ENCODE measurements around the gene CTDSP1.

The CTDSP1 gene

DNA sequence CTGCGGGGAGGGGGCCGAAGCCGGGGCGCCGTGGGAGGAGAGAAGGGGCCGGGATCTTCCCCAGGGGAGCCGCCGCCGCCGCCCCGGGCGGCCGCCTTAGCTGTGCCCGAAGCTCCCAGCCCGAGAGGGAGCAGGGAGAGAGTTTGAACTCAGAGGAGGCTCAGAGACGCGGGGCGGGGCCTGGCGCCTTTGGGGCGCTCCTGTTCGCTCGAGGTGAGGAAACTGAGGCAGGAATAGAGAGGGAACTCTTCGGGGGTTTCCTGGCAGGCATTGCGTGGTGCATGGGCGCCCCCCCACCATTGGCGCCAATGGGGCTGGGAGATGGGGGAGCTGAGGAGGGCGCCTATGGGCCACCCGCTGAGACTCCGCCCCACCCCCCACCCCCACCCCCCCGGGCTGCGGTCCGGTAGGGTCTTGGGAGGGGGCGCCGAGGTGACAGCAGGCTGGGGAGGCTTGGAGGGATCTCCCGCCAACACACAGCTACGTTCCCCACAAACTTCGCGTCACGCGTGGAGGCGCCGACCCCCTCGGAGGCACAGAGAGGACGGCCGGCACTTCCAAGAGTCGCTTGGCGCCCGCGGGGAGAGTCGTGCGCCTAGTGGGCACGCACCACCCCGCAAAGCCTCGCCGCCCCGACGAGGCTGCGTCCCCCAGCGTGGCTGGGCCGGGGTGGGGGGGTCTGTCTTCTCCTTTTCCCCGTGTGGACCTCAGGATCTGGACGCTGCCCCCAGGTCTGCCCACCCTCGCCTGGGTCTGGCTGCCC, 680 bp downstream of the CTDSP1 start:
- DNase-seq (ENCODE audit: low spot score) = peak; percentile 30

DNA sequence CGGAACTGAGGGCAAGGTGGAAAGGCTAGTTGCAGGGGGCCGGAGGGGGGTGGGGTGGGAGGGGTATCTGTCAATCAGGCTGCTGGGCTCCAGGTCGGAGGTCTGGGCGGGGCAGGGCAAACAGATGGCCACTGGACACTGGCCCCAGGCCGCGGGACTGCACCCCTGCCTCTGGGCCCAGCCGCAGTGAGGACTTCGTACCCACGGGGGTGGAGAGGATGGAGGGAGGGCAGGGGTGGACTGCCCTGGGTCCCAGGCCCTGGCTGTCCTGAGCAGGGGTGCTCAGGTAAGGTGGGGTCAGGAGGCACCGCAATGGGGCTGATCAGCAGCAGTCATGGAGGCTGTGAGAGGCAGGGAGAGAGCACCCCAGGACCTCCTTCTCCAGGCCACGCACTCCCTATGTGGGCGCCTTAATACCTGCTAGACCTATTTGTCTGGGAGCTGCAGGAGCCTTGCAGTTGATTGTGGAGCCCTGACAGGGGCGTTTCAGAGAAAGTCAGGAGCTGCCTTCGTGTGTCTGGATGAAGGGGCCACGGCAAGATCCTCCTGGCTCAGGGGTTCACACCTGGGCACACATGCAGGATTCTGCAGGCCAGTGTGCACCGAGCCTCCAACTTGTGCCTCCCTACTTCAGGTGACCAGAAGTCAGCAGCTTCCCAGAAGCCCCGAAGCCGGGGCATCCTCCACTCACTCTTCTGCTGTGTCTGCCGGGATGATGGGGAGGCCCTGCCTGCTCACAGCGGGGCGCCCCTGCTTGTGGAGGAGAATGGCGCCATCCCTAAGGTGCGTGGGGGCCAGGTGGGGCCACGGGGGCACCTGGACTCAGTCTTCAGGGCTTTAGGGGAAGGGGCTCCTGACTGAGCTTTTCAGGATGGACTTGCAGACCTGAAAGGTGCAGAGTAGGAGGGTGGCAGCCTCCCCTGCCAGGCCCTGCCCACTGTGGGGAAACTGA, 1.5 kb downstream of the CTDSP1 start:
- no peak for DNase-seq (ENCODE audit: low spot score)

DNA sequence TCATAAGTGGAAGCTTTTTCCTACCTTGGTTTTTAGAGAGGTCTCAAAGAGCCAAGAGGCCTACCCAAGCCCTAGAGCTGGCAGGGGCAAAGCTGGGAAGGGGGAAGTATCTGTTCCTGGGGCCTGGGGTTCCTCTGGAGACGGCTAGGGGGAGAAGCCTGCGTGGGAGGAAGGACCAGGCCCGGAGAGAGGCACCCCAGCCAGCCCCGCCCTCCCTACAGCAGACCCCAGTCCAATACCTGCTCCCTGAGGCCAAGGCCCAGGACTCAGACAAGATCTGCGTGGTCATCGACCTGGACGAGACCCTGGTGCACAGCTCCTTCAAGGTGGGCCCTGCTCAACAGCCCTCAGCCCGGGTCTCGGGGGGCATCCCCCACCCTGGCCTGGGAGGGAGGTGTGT, 2.2 kb downstream of the CTDSP1 start:
- DNase-seq (ENCODE audit: low spot score) = no peak

DNA sequence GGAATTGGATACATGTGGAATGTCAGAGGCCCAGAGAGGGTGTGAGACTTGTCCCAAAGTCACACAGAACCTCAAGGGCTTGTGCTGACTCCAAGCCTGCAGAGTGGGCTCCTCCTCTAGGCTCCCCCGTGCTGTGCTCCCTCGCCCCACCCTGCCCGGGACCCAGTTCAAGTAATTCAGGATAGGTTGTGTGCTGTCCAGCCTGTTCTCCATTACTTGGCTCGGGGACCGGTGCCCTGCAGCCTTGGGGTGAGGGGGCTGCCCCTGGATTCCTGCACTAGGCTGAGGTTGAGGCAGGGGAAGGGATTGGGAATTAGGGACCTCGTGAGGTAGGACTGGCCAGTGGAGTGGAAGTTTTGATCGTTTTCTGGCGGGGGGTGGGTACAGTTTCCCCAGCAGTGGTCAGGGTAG, 2.8 kb downstream of the CTDSP1 start:
- no peak for DNase-seq (ENCODE audit: low spot score)

GRCh38 chr2:218402911-218403411, 3.3 kb downstream of the CTDSP1 start:
- no peak for DNase-seq (ENCODE audit: low spot score)

- DNase-seq (ENCODE audit: low spot score) = no peak
These were observed 4.1 kb downstream of the CTDSP1 start for GRCh38 chr2:218403810-218404209.

- DNase-seq (ENCODE audit: low spot score) = no peak
These were observed 4.8 kb downstream of the CTDSP1 start for GRCh38 chr2:218404351-218405085.

GRCh38 chr2:218405086-218405745, 5.5 kb downstream of the CTDSP1 start:
- DNase-seq (ENCODE audit: low spot score) = no peak

GRCh38 chr2:218405746-218406208, 6.1 kb downstream of the CTDSP1 start:
- peak; percentile 23 for DNase-seq (ENCODE audit: low spot score)

GRCh38 chr2:218406209-218406948, 6.7 kb downstream of the CTDSP1 start:
- peak; percentile 95 for DNase-seq (ENCODE audit: low spot score)

DNA sequence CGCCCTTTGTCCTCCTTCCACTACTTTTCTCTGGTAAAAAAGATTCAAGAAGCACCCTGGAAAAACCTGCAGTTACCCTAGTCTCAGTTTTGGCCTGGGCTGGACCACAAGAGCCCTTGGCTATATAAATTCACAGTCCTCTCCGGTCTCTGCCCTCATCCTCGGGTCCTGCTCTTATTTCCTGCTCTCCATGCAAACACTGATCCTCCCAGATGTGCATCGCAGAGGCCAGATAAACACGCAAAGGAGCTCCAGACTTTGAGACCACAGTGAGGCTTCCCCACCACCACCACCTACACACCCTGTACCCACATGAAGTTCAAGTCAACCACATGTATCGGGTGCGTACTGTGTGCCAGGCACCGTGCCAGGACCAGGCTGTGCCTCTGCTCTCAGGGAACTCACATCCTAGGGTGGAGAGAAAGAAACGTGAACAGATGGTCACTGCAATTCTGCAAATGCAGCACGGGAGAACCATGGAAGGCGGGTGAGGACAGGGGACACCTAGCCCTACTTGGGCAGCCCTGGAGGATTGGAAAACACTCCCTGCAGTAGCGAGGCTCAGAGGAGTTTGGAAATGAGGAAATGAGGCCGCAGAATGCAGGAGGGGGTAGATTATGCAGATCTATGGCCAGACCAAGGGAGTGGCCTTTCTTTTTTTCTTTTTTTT, 7.4 kb downstream of the CTDSP1 start:
- peak; percentile 71 for DNase-seq (ENCODE audit: low spot score)

DNA sequence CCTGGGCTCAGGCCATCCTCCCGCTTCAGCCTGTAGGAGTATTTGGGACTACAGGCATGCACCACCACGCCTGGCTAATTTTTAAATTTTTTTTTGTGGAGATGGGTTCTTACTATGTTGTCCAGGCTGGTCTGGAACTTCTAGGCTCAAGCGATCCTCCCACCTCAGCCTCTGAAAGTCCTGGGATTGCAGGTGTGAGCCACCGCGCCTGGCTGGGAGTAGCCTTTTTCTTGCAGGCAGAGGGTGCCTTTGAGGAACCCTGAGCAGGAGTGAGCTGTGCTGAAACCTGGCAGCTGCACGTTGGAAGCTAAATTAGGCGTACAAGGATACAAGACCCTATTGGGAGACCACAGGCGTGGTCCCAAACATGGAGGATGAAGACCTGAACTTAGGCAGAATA, 8.0 kb downstream of the CTDSP1 start:
- no peak for DNase-seq (ENCODE audit: low spot score)

DNA sequence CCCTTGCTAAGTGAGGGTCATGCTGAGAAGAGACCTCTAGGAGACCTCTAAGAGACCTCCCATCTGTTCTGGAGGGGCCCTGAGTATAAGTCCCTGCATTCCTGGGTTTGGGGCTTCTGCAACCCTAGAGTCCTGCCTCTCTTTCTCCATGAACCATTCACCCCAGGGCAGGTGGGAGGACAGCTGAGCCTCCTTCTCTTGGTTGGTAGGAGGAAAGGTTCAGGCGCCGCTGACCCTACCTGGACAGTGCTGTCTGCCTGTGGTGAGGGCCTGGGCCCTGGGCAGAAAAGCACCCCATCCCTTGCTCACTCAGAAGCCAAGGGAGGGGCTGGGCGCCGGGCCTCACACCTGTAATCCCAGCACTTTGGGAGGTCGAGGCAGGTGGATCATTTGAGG, 18.7 kb downstream of the CTDSP1 start:
- DNase-seq (ENCODE audit: low spot score) = no peak

- no peak for DNase-seq (ENCODE audit: low spot score)
These were observed 19.2 kb downstream of the CTDSP1 start, which contains the start of gene VIL1 for GRCh38 chr2:218418717-218419458. Gene VIL1 (plus strand): TSS chr2:218419123. CDS start chr2:218423779, 4,656 bp downstream.

GRCh38 chr2:218419630-218420216, 20.1 kb downstream of the CTDSP1 start:
- no peak for DNase-seq (ENCODE audit: low spot score)

DNA sequence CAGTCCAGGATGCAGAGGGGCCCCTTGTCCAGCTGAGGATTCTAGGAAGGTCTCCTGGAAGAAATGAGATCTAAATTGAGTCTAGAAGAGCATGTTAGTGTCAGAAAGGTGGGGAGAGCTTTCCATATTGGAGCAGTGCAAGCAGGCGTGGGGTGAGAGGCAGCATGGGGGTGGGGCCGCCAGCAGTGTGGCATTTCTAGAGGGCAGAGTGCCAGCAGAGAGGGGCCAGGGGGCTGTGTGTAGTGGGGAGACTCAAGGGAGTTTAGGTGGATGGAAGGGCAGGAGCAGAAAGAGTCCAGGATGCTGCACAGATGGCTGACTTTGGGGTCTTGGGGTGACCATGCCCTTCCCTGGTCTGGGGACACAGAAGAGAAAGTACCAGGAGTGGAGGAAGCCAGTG, 21.4 kb downstream of the CTDSP1 start:
- DNase-seq (ENCODE audit: low spot score) = no peak

- DNase-seq (ENCODE audit: low spot score) = no peak
These were observed 22.9 kb downstream of the CTDSP1 start for GRCh38 chr2:218422403-218423086.

DNA sequence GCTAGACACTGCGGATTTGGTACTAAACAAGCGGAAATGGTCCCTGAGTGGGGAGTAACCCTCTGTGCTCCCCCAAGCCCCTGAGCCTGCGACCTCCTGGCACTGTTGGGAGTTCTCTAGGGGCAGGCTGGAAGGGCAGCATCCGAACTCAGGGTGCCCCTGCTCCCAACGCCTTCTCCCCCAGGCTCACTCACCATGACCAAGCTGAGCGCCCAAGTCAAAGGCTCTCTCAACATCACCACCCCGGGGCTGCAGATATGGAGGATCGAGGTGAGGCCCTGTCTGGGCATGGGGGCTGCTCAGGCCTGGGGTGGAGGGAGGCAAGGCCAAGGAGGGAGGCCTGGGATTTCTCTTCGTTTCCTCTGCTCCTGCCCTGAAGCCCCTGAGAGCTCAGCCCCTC, 23.9 kb downstream of the CTDSP1 start:
- no peak for DNase-seq (ENCODE audit: low spot score)
